ENCODE data around the gene KTI12. TPM values are rescaled to one million over a fixed set of nuclear protein-coding genes. Genes with fewer than 3 reads are reported as not detected.

KTI12 gene
- total RNA-seq, 2 experiments from 2014 or later, result 14.6 to 15.2 TPM

Other genes with a start within 250 kb of the KTI12 start
- 100 to 1,000 TPM; 153 to 157 TPM for gene NRDC, start 155.1 kb downstream of the KTI12 start, total RNA-seq
- gene RAB3B, start 43.1 kb downstream of the KTI12 start, total RNA-seq, result under 1 TPM; 0.08 TPM
- 10 to 100 TPM; 41.1 to 45.9 TPM for gene TXNDC12, start 21.4 kb upstream of the KTI12 start, total RNA-seq
- 10 to 100 TPM; 34.5 to 37.1 TPM for gene BTF3L4, start 22.5 kb upstream of the KTI12 start, total RNA-seq
- gene ZFYVE9, start 108.3 kb upstream of the KTI12 start, total RNA-seq, result 1 to 10 TPM; 1.4 to 1.6 TPM